WTC11 (cell line): ENCODE data around the gene SORCS1. TPM values are rescaled to one million over a fixed set of nuclear protein-coding genes. Genes with fewer than 3 reads are reported as not detected.

ENCODE experiments used
- ATAC-seq: fragments of 200-7000 bp; cut with Tn5 transposase; 2 replicates; pipeline ENCODE4 v1.10.0; 2021; ENCODE audit warnings: mild to moderate bottlenecking, moderate library complexity
- CTCF ChIA-PET: fragments of 300-600 bp; sonication (Branson Sonifier 250); formaldehyde crosslinking; loops from one replicate; lab custom pipeline; 2021; ENCODE audit warnings: antibody characterized with exemption; lab: Charles Lee
- POLR2A ChIA-PET: fragments of 350-600 bp; sonication (Branson Sonifier 250); formaldehyde crosslinking; loops from one replicate; lab custom pipeline; 2021; ENCODE audit warnings: antibody characterized with exemption; lab: Charles Lee
- DNase-seq: peaks from one replicate; pipeline ENCODE4 v3.0.0; 2021; ENCODE audit warnings: low spot score
- H3K27ac Mint-ChIP-seq: 2 replicates; pipeline ENCODE4 v1.8.0; 2021; ENCODE audit warnings: mixed read lengths
- H3K27me3 Mint-ChIP-seq: 2 replicates; pipeline ENCODE4 v1.8.0; 2021; ENCODE audit warnings: low read depth, mild to moderate bottlenecking, moderate library complexity, mixed read lengths
- H3K36me3 Mint-ChIP-seq: 2 replicates; pipeline ENCODE4 v1.8.0; 2021; ENCODE audit warnings: mixed read lengths
- H3K4me1 Mint-ChIP-seq: 2 replicates; pipeline ENCODE4 v1.8.0; 2022; ENCODE audit warnings: mixed read lengths
- H3K4me3 Mint-ChIP-seq: 2 replicates; pipeline ENCODE4 v1.8.0; 2021; ENCODE audit warnings: mild to moderate bottlenecking, moderate library complexity, mixed read lengths
- H3K9me3 Mint-ChIP-seq: 2 replicates; pipeline ENCODE4 v1.8.0; 2021; ENCODE audit warnings: mixed read lengths
- CREM ChIP-seq: sonication (generic); formaldehyde crosslinking; IDR thresholded peaks from 2 replicates; pipeline ENCODE4 v1.8.1; 2022; ENCODE audit warnings: mild to moderate bottlenecking, missing genetic modification reagents, moderate library complexity
- EMX1 ChIP-seq: fragments of 250-450 bp; sonication (Bioruptor Pico); IDR thresholded peaks from 2 replicates; pipeline ENCODE4 v1.8.0; 2021; ENCODE audit warnings: mild to moderate bottlenecking
- GTF2I ChIP-seq: fragments of 250-450 bp; sonication (Bioruptor Pico); conservative IDR thresholded peaks from 2 replicates; pipeline ENCODE4 v1.4.0; 2021; ENCODE audit warnings: mild to moderate bottlenecking
- NFYB ChIP-seq: sonication (generic); formaldehyde crosslinking; conservative IDR thresholded peaks from 2 replicates; pipeline ENCODE4 v1.8.0; 2022; ENCODE audit warnings: low read depth, missing genetic modification reagents
- PRRX2 ChIP-seq: fragments of 250-450 bp; sonication (Bioruptor Pico); IDR thresholded peaks from 2 replicates; pipeline ENCODE4 v1.8.0; 2021; ENCODE audit warnings: mild to moderate bottlenecking
- TCF7 ChIP-seq: sonication (generic); formaldehyde crosslinking; IDR thresholded peaks from 2 replicates; pipeline ENCODE4 v1.8.0; 2022; ENCODE audit warnings: mild to moderate bottlenecking, low read depth, missing genetic modification reagents, moderate library complexity
- ZNF317 ChIP-seq: sonication (generic); formaldehyde crosslinking; IDR thresholded peaks from 2 replicates; pipeline ENCODE4 v1.8.1; 2023; ENCODE audit warnings: low read depth, mild to moderate bottlenecking, moderate library complexity, missing genetic modification reagents, borderline replicate concordance
- ZNF423 ChIP-seq: fragments of 250-450 bp; sonication (Bioruptor Pico); IDR thresholded peaks from 2 replicates; pipeline ENCODE4 v2.1.2; 2022; ENCODE audit warnings: mild to moderate bottlenecking, moderate library complexity
- total RNA-seq: library from RNA; stranded (reverse); gene quantifications from 3 replicates; pipeline ENCODE4 v1.2.3, GENCODE V29; 2021
- TF ChIP-seq, protein P1 (sequence below): sonication (generic); formaldehyde crosslinking; conservative IDR thresholded peaks from 2 replicates; pipeline ENCODE4 v1.8.1; 2022; ENCODE audit warnings: mild to moderate bottlenecking, missing genetic modification reagents
- TF ChIP-seq, protein P2 (sequence below): sonication (generic); formaldehyde crosslinking; IDR thresholded peaks from 2 replicates; pipeline ENCODE4 v1.8.1; 2022; ENCODE audit warnings: low read depth, missing genetic modification reagents, borderline replicate concordance
- TF ChIP-seq, protein P3 (sequence below): fragments of 200-600 bp; IDR thresholded peaks from 2 replicates; pipeline ENCODE4 v1.8.0; 2022; ENCODE audit warnings: antibody characterized with exemption
- TF ChIP-seq, protein P4 (sequence below): sonication (generic); formaldehyde crosslinking; IDR thresholded peaks from 2 replicates; pipeline ENCODE4 v1.8.0; 2023; ENCODE audit warnings: mild to moderate bottlenecking, missing genetic modification reagents
- TF ChIP-seq, protein P5 (sequence below): sonication (generic); formaldehyde crosslinking; conservative IDR thresholded peaks from 2 replicates; pipeline ENCODE4 v1.8.1; 2023; ENCODE audit warnings: mild to moderate bottlenecking, low read depth, missing genetic modification reagents, moderate library complexity
- TF ChIP-seq, protein P6 (sequence below): sonication (generic); formaldehyde crosslinking; IDR thresholded peaks from 2 replicates; pipeline ENCODE4 v1.8.0; 2023; ENCODE audit warnings: missing genetic modification reagents, mild to moderate bottlenecking, borderline replicate concordance

SORCS1 gene
- total RNA-seq, 1 experiment from 2014 or later = 3.3 TPM

DNA sequence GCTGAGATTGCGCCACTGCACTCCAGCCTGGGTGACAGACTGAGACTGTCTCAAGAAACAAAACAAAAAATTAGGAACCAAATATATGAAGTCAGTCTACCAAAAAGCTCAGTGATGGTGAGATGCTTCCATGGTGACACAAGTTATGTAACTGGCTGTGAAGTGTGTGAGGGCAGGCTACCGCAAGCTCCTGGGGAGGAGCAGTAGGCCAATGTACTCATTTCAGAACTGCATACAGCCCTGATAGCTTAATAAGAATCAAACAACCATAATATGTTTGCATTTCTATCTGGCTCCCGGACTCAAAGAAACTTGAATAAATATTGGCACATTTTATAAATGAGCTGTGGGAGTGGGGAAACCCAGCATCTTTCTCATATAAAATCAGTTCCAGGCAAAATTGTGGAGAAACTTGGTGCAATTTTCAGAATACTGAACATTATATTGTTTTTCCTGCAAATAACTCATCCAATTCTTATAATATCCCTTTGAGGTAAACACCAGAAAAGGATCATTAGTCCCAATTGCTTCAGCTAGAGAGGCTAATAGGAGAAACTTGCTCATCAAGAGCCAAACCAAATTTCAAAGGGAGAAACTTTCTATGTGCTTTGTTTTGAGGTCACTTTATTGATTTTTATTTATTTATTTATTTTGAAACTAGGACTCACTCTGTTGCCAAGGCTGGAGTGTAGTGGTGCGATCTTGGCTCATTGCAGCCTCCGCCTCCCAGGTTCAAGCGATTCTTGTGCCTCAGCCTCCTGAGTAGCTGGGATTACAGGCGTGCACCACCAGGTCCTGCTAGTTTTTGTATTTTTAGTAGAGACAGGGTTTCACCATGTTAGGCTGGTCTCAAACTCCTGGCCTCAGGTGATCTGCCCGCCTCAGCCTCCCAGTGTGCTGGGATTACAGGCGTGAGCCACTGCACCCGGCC is 127.0 kb downstream of the SORCS1 start:
- DNase-seq (no peak), ATAC-seq (no peak)
- no peaks in the 10 kb centered on the region for H3K36me3 Mint-ChIP-seq
- TF ChIP-seq, protein P1, sequence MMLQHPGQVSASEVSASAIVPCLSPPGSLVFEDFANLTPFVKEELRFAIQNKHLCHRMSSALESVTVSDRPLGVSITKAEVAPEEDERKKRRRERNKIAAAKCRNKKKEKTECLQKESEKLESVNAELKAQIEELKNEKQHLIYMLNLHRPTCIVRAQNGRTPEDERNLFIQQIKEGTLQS = no peak
- no peaks in the 10 kb centered on the region for H3K9me3 Mint-ChIP-seq
- peaks cover 16% of the 10 kb centered on the region for H3K4me1 Mint-ChIP-seq
- CTCF ChIA-PET = no interaction called here
- POLR2A ChIA-PET = no interaction called here
- no peak overlapping the region for H3K4me3 Mint-ChIP-seq
- H3K27ac Mint-ChIP-seq = no peak overlapping the region
- no peaks in the 10 kb centered on the region for H3K27me3 Mint-ChIP-seq

DNA sequence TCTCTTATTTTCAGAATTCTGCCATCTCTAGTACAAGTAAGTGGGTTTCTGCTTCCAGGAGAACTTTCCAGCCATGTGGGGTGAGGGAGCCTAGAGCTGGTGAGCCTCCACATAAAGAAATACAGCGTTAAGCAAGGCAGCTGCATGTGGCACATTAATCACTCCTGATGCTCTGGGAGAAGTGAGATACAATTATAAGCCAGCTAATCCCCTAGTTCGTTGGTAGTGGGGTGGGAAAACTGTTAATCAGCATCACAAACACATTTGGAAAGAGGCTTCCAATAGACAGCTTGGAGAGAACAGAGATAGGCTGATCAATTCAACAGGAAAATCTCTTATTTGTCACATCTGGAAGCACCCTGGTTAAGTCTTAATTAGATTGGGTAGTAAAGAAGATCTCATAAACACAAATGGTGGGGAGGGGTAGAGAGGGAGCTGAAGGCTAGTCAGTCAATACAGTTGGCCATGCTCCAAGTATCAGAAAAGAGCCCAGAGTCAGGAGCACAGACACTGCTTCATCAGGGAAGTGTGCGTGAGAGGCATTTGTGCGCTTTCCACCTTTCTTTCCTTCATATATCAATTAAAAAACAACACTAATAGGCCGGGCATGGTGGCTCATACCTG is 130.6 kb downstream of the SORCS1 start:
- TF ChIP-seq TCF7 (CRISPR knock-in tag) (no peak), PRRX2 (CRISPR knock-in tag) (no peak), NFYB (no peak)
- TF ChIP-seq, protein P2, sequence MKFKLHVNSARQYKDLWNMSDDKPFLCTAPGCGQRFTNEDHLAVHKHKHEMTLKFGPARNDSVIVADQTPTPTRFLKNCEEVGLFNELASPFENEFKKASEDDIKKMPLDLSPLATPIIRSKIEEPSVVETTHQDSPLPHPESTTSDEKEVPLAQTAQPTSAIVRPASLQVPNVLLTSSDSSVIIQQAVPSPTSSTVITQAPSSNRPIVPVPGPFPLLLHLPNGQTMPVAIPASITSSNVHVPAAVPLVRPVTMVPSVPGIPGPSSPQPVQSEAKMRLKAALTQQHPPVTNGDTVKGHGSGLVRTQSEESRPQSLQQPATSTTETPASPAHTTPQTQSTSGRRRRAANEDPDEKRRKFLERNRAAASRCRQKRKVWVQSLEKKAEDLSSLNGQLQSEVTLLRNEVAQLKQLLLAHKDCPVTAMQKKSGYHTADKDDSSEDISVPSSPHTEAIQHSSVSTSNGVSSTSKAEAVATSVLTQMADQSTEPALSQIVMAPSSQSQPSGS (CRISPR knock-in tag) = no peak
- peaks cover 26% of the 10 kb centered on the region for H3K4me1 Mint-ChIP-seq
- no peaks in the 10 kb centered on the region for H3K9me3 Mint-ChIP-seq
- no peak overlapping the region for H3K4me3 Mint-ChIP-seq
- no peak for ATAC-seq
- POLR2A ChIA-PET = no interaction called here
- no peaks in the 10 kb centered on the region for H3K36me3 Mint-ChIP-seq
- H3K27ac Mint-ChIP-seq = no peak overlapping the region
- DNase-seq = no peak
- no peaks in the 10 kb centered on the region for H3K27me3 Mint-ChIP-seq
- CTCF ChIA-PET = no interaction called here

DNA sequence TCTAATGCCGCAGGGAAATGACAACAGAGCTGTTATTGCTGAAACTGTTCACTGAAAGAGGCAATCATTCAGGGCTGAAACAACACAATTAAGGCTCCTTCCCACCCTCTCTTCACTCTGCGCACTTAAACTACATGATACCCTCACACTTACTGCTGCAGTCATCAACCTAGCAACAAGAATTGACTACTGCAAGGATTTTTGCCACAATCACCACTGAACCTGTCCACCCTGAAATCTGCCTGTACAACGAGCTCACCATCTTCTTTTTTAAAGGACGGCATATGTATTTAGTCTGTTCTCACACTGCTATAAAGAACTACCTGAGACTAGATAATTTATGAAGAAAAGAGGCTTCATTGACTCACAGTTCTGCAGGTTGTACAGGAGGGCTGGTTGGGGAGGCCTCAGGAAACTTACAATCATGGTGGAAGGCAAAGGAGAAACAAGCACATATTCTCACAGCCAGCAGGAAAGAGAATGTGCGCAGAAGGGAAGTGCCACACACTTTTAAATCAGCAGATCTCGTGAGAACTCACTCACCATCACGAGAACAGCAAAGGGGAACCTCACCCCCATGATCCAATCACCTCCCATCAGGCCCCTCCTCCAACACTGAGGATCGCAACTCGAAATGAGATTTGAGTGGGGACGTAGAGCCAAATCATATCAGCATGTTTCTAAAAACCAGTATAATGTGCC is 131.7 kb downstream of the SORCS1 start:
- no peak for ATAC-seq
- POLR2A ChIA-PET = no interaction called here
- TF ChIP-seq, protein P3, sequence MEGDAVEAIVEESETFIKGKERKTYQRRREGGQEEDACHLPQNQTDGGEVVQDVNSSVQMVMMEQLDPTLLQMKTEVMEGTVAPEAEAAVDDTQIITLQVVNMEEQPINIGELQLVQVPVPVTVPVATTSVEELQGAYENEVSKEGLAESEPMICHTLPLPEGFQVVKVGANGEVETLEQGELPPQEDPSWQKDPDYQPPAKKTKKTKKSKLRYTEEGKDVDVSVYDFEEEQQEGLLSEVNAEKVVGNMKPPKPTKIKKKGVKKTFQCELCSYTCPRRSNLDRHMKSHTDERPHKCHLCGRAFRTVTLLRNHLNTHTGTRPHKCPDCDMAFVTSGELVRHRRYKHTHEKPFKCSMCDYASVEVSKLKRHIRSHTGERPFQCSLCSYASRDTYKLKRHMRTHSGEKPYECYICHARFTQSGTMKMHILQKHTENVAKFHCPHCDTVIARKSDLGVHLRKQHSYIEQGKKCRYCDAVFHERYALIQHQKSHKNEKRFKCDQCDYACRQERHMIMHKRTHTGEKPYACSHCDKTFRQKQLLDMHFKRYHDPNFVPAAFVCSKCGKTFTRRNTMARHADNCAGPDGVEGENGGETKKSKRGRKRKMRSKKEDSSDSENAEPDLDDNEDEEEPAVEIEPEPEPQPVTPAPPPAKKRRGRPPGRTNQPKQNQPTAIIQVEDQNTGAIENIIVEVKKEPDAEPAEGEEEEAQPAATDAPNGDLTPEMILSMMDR = no peak
- TF ChIP-seq, protein P4, sequence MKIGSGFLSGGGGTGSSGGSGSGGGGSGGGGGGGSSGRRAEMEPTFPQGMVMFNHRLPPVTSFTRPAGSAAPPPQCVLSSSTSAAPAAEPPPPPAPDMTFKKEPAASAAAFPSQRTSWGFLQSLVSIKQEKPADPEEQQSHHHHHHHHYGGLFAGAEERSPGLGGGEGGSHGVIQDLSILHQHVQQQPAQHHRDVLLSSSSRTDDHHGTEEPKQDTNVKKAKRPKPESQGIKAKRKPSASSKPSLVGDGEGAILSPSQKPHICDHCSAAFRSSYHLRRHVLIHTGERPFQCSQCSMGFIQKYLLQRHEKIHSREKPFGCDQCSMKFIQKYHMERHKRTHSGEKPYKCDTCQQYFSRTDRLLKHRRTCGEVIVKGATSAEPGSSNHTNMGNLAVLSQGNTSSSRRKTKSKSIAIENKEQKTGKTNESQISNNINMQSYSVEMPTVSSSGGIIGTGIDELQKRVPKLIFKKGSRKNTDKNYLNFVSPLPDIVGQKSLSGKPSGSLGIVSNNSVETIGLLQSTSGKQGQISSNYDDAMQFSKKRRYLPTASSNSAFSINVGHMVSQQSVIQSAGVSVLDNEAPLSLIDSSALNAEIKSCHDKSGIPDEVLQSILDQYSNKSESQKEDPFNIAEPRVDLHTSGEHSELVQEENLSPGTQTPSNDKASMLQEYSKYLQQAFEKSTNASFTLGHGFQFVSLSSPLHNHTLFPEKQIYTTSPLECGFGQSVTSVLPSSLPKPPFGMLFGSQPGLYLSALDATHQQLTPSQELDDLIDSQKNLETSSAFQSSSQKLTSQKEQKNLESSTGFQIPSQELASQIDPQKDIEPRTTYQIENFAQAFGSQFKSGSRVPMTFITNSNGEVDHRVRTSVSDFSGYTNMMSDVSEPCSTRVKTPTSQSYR (CRISPR knock-in tag) = no peak
- no peak for TF ChIP-seq EMX1 (CRISPR knock-in tag)
- no peak for TF ChIP-seq GTF2I (CRISPR knock-in tag)
- TF ChIP-seq, protein P5, sequence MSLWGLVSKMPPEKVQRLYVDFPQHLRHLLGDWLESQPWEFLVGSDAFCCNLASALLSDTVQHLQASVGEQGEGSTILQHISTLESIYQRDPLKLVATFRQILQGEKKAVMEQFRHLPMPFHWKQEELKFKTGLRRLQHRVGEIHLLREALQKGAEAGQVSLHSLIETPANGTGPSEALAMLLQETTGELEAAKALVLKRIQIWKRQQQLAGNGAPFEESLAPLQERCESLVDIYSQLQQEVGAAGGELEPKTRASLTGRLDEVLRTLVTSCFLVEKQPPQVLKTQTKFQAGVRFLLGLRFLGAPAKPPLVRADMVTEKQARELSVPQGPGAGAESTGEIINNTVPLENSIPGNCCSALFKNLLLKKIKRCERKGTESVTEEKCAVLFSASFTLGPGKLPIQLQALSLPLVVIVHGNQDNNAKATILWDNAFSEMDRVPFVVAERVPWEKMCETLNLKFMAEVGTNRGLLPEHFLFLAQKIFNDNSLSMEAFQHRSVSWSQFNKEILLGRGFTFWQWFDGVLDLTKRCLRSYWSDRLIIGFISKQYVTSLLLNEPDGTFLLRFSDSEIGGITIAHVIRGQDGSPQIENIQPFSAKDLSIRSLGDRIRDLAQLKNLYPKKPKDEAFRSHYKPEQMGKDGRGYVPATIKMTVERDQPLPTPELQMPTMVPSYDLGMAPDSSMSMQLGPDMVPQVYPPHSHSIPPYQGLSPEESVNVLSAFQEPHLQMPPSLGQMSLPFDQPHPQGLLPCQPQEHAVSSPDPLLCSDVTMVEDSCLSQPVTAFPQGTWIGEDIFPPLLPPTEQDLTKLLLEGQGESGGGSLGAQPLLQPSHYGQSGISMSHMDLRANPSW (CRISPR knock-in tag) = no peak
- no peak for TF ChIP-seq CREM (CRISPR knock-in tag)
- TF ChIP-seq, protein P6, sequence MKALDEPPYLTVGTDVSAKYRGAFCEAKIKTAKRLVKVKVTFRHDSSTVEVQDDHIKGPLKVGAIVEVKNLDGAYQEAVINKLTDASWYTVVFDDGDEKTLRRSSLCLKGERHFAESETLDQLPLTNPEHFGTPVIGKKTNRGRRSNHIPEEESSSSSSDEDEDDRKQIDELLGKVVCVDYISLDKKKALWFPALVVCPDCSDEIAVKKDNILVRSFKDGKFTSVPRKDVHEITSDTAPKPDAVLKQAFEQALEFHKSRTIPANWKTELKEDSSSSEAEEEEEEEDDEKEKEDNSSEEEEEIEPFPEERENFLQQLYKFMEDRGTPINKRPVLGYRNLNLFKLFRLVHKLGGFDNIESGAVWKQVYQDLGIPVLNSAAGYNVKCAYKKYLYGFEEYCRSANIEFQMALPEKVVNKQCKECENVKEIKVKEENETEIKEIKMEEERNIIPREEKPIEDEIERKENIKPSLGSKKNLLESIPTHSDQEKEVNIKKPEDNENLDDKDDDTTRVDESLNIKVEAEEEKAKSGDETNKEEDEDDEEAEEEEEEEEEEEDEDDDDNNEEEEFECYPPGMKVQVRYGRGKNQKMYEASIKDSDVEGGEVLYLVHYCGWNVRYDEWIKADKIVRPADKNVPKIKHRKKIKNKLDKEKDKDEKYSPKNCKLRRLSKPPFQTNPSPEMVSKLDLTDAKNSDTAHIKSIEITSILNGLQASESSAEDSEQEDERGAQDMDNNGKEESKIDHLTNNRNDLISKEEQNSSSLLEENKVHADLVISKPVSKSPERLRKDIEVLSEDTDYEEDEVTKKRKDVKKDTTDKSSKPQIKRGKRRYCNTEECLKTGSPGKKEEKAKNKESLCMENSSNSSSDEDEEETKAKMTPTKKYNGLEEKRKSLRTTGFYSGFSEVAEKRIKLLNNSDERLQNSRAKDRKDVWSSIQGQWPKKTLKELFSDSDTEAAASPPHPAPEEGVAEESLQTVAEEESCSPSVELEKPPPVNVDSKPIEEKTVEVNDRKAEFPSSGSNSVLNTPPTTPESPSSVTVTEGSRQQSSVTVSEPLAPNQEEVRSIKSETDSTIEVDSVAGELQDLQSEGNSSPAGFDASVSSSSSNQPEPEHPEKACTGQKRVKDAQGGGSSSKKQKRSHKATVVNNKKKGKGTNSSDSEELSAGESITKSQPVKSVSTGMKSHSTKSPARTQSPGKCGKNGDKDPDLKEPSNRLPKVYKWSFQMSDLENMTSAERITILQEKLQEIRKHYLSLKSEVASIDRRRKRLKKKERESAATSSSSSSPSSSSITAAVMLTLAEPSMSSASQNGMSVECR (CRISPR knock-in tag) = no peak
- TF ChIP-seq ZNF423 = no peak
- TF ChIP-seq ZNF317 (CRISPR knock-in tag) = no peak

More for the DNA sequence above, 131.7 kb downstream of the SORCS1 start:
- no peak overlapping the region for H3K27ac Mint-ChIP-seq
- H3K27me3 Mint-ChIP-seq = no peaks in the 10 kb centered on the region
- no peaks in the 10 kb centered on the region for H3K36me3 Mint-ChIP-seq
- no peaks in the 10 kb centered on the region for H3K9me3 Mint-ChIP-seq
- peaks cover 26% of the 10 kb centered on the region for H3K4me1 Mint-ChIP-seq
- no peak overlapping the region for H3K4me3 Mint-ChIP-seq
- CTCF ChIA-PET = no interaction called here
- DNase-seq = no peak
